Measurements from ENCODE around the gene PLA2G6. TPM values are rescaled to one million over a fixed set of nuclear protein-coding genes. Genes with fewer than 3 reads are reported as not detected.

The PLA2G6 gene
- total RNA-seq, 1 donor from 2014 or later = 16.3 TPM

DNA sequence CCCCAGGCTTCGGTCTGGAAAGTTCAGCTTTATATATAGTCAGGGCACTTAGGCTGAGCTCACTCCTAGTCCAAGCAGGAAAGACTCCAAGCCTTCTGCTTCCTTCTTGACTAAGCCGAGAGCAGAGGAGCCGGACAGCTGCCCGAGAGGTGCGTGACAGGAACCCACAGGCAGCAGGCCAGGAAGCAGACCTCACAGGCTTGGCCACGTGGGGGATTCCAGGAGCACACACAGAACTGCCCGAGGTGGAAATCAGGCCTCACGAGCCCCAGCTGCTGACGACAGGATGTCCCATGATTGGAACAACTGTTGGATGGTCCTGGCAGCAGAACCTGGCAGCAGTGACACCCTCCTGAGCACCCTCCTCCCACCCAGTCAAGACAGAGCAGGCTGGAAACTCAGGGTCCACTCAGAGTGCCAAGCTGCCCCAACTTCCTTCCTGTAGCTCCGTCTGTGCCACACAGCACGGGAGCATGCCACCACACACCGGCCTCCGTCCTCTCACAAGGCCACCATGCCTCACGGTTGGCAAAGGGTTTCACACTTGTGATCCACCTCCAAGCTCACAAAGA, 5.4 kb downstream of the PLA2G6 start:
- DNase-seq (ENCODE audit: low spot score) = no peak
- H3K9me3 Mint-ChIP-seq (ENCODE audit: low read depth) = no peaks in the 10 kb centered on the region
- H3K27ac Mint-ChIP-seq (ENCODE audit: unreplicated experiment) = peak overlapping the region; percentile 77
- no peak overlapping the region for H3K4me3 Mint-ChIP-seq (ENCODE audit: unreplicated experiment)
- no peaks in the 10 kb centered on the region for H3K36me3 Mint-ChIP-seq (ENCODE audit: low read depth)
- no peaks in the 10 kb centered on the region for H3K27me3 Mint-ChIP-seq (ENCODE audit: low read depth)
- TF ChIP-seq, protein P1, sequence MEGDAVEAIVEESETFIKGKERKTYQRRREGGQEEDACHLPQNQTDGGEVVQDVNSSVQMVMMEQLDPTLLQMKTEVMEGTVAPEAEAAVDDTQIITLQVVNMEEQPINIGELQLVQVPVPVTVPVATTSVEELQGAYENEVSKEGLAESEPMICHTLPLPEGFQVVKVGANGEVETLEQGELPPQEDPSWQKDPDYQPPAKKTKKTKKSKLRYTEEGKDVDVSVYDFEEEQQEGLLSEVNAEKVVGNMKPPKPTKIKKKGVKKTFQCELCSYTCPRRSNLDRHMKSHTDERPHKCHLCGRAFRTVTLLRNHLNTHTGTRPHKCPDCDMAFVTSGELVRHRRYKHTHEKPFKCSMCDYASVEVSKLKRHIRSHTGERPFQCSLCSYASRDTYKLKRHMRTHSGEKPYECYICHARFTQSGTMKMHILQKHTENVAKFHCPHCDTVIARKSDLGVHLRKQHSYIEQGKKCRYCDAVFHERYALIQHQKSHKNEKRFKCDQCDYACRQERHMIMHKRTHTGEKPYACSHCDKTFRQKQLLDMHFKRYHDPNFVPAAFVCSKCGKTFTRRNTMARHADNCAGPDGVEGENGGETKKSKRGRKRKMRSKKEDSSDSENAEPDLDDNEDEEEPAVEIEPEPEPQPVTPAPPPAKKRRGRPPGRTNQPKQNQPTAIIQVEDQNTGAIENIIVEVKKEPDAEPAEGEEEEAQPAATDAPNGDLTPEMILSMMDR (IDR thresholded peaks at IDR 0.05) = no peak
- H3K4me1 Mint-ChIP-seq (ENCODE audit: low read depth) = peaks cover 57% of the 10 kb centered on the region

DNA sequence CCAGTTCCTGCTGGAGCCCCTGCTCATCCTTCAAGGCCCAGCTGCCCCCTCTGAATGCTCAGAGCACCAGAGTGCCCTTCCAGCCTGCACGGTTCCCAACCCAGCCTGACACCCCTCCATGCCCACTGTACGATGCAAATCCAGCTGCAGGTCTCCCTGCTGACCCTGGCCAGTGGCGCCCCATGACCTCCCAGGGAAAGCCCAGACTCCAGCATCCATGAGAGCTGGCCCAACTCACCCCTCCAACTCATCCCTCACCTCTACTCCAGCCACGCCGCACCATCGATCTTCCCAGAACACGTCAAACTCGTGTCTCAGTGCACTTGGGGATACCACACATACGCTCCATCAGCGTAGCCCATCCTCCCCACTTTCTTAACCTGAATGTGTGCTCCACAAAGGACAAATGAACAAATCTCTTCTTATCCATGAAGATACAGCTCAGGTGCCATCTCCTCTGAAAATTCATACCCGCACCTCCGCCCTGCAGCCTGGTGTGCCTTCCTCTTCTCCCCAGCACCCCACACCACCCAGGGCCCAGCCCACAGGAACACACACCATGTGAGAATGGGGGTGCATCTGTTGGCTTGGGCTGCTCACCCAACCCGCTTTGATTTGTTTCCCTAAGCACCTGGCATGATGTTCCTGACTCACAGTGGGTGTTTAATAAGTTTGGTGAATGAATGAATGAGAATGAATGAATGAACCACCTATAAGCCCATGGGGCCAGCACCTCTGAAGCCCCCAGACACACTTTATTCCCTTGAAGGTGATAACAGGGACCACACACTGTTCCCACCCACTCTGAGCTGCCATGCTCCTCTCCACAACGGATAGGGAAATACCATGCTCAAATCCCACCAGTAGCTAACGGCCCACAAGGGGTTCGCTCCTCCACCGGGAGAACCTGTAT, 6.2 kb downstream of the PLA2G6 start:
- Mint-ChIP-seq H3K9me3 (ENCODE audit: low read depth) (no peaks in the 10 kb centered on the region), H3K4me3 (ENCODE audit: unreplicated experiment) (no peak overlapping the region), H3K36me3 (ENCODE audit: low read depth) (no peaks in the 10 kb centered on the region), H3K4me1 (ENCODE audit: low read depth) (peaks cover 49% of the 10 kb centered on the region), H3K27ac (ENCODE audit: unreplicated experiment) (peak overlapping the region; percentile 77), H3K27me3 (ENCODE audit: low read depth) (no peaks in the 10 kb centered on the region)
- TF ChIP-seq, protein P1 (IDR thresholded peaks at IDR 0.05) = no peak
- DNase-seq (ENCODE audit: low spot score) = no peak

DNA sequence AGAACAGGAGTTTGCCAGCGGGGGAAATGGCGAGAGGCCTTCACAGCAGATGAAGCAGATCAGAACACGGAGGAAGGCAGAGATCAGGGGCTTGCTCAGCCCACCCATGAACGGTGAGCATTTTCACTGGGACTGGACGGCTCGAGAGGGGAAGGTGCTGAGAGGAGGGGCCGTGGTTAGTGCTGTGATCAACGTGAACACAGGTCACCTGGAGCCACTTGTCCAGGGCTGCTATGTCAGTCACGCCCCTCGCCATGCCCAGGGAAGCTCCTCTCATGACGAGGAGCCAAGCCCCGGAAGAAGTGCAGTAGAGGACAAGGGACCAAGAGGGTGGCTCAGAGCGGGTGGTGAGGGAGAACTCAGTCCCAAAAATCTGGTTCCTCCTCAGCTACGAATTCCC, 7.0 kb downstream of the PLA2G6 start:
- H3K4me3 Mint-ChIP-seq (ENCODE audit: unreplicated experiment) = no peak overlapping the region
- no peaks in the 10 kb centered on the region for H3K36me3 Mint-ChIP-seq (ENCODE audit: low read depth)
- no peaks in the 10 kb centered on the region for H3K27me3 Mint-ChIP-seq (ENCODE audit: low read depth)
- H3K27ac Mint-ChIP-seq (ENCODE audit: unreplicated experiment) = no peak overlapping the region
- no peaks in the 10 kb centered on the region for H3K9me3 Mint-ChIP-seq (ENCODE audit: low read depth)
- DNase-seq (ENCODE audit: low spot score) = no peak
- H3K4me1 Mint-ChIP-seq (ENCODE audit: low read depth) = peaks cover 41% of the 10 kb centered on the region
- TF ChIP-seq, protein P1 (IDR thresholded peaks at IDR 0.05) = no peak

DNA sequence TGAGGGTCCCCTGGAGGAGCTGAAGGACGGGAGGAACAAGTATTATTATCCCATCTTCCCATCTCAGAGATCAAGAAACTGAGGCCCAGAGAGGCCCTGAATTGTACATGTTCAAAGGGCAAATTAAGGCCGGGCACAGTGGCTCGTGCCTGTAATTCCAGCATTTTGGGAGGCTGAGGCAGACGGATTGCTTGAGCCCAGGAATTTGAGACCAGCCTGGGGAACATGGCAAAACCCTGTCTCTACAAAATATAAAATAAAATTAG, 8.1 kb downstream of the PLA2G6 start:
- Mint-ChIP-seq H3K4me3 (ENCODE audit: unreplicated experiment) (no peak overlapping the region), H3K4me1 (ENCODE audit: low read depth) (peaks cover 33% of the 10 kb centered on the region), H3K9me3 (ENCODE audit: low read depth) (no peaks in the 10 kb centered on the region), H3K27ac (ENCODE audit: unreplicated experiment) (no peak overlapping the region), H3K36me3 (ENCODE audit: low read depth) (no peaks in the 10 kb centered on the region), H3K27me3 (ENCODE audit: low read depth) (no peaks in the 10 kb centered on the region)
- no peak for DNase-seq (ENCODE audit: low spot score)
- TF ChIP-seq, protein P1 (IDR thresholded peaks at IDR 0.05) = no peak

DNA sequence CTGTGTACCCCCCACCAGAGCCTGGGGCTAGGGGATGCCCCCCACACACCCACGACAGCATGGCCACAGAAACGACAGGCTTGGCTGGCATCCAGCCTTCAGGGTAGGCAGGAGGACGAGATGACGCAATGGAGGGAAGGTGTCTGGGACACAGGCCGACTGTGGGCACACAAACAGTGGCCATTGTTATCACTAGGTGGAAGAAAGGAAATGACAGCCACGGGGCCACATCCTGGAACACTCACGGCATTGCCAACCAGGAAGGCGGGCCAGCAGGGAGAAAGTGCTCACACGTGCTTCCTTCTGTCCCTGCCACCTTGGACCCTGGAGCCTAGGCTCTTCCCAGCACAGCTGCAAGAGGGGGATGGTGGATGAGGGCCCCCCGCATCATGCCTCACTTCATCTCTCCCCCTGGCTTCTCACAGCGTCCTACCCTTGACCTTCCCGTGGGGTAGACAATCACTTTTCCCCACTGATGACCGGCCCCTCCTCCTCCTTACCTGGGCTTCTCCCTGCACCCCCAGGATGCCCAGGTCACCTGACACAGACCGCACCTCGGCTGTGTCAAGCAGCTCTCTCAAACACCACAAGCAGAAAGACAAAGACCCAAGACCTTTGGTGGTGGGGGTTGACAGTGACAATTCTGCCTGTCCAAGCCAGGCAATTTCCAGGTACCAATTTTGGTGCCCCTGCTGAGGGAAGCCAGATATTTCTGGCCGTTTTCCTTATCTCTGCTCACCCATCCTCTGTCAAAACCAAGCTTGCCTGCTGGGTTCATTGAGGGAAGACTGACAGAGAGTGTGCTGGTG, 8.6 kb downstream of the PLA2G6 start:
- H3K4me3 Mint-ChIP-seq (ENCODE audit: unreplicated experiment) = no peak overlapping the region
- TF ChIP-seq, protein P1 (IDR thresholded peaks at IDR 0.05) = no peak
- no peaks in the 10 kb centered on the region for H3K9me3 Mint-ChIP-seq (ENCODE audit: low read depth)
- peaks cover 31% of the 10 kb centered on the region for H3K4me1 Mint-ChIP-seq (ENCODE audit: low read depth)
- H3K36me3 Mint-ChIP-seq (ENCODE audit: low read depth) = peaks cover under 1% of the 10 kb centered on the region
- no peak for DNase-seq (ENCODE audit: low spot score)
- peak overlapping the region; percentile 12 for H3K27ac Mint-ChIP-seq (ENCODE audit: unreplicated experiment)
- H3K27me3 Mint-ChIP-seq (ENCODE audit: low read depth) = no peaks in the 10 kb centered on the region

Measured in chondrocyte (in vitro differentiated cells).